GM23248 (cell line): ENCODE data around the gene TLE4. TPM values are rescaled to one million over a fixed set of nuclear protein-coding genes. Genes with fewer than 3 reads are reported as not detected.

Experiments
- DNase-seq: peaks from one replicate; pipeline ENCODE4 v3.0.0-alpha.2; 2015
- H2AFZ ChIP-seq: fragments of 200-600 bp; sonication (generic); 2 replicates; pipeline ENCODE4 v1.6.1; 2016; ENCODE audit warnings: antibody characterized with exemption
- H3F3A ChIP-seq: fragments of 200-600 bp; sonication (generic); 2 replicates; pipeline ENCODE4 v1.6.1; 2016; ENCODE audit warnings: mild to moderate bottlenecking, antibody characterized with exemption, mixed run types; ENCODE audit not compliant: insufficient read depth
- H3K27ac ChIP-seq: fragments of 200-600 bp; sonication (generic); 2 replicates; pipeline ENCODE4 v1.5.1; 2016; ENCODE audit warnings: mild to moderate bottlenecking
- H3K27me3 ChIP-seq: fragments of 200-600 bp; sonication (generic); replicated peaks from 2 replicates; pipeline ENCODE4 v1.6.1; 2016; ENCODE audit warnings: mild to moderate bottlenecking; ENCODE audit not compliant: insufficient read depth
- H3K36me3 ChIP-seq: fragments of 200-600 bp; sonication (generic); 2 replicates; pipeline ENCODE4 v1.6.1; 2016; ENCODE audit warnings: low read depth, mild to moderate bottlenecking
- H3K4me1 ChIP-seq: fragments of 200-600 bp; sonication (generic); 2 replicates; pipeline ENCODE4 v1.6.1; 2016; ENCODE audit warnings: mild to moderate bottlenecking; ENCODE audit not compliant: insufficient read depth
- H3K4me2 ChIP-seq: fragments of 200-600 bp; sonication (generic); one replicate; pipeline ENCODE4 v1.6.1; 2016; ENCODE audit warnings: mild to moderate bottlenecking; ENCODE audit not compliant: unreplicated experiment
- H3K4me3 ChIP-seq: fragments of 200-600 bp; sonication (generic); 2 replicates; pipeline ENCODE4 v1.5.1; 2016; ENCODE audit warnings: mild to moderate bottlenecking
- H3K79me2 ChIP-seq: fragments of 200-600 bp; sonication (generic); 2 replicates; pipeline ENCODE4 v1.6.1; 2016; ENCODE audit warnings: mild to moderate bottlenecking; ENCODE audit not compliant: insufficient read depth
- H3K9ac ChIP-seq: fragments of 200-600 bp; sonication (generic); 2 replicates; pipeline ENCODE4 v1.6.1; 2016; ENCODE audit warnings: mild to moderate bottlenecking
- H3K9me2 ChIP-seq: fragments of 200-600 bp; sonication (generic); 2 replicates; pipeline ENCODE4 v1.6.1; 2016; ENCODE audit warnings: mixed run types, mild to moderate bottlenecking, moderate library complexity; ENCODE audit not compliant: insufficient read depth
- H3K9me3 ChIP-seq: fragments of 200-600 bp; sonication (generic); one replicate; pipeline ENCODE4 v1.6.1; 2017; ENCODE audit warnings: low read depth
- H4K20me1 ChIP-seq: fragments of 200-600 bp; sonication (generic); 2 replicates; pipeline ENCODE4 v1.6.0; 2016; ENCODE audit not compliant: insufficient read depth
- EZH2 ChIP-seq: fragments of 200-600 bp; sonication (generic); IDR thresholded peaks from 2 replicates; pipeline ENCODE4 v1.6.1; 2018; ENCODE audit warnings: antibody characterized with exemption, mild to moderate bottlenecking; ENCODE audit not compliant: insufficient read depth, poor library complexity, severe bottlenecking
- EZH2phosphoT487 ChIP-seq: fragments of 200-600 bp; sonication (generic); IDR thresholded peaks from 2 replicates; pipeline ENCODE4 v1.6.1; 2018; ENCODE audit warnings: antibody characterized with exemption, moderate library complexity, mild to moderate bottlenecking, low read depth; ENCODE audit not compliant: insufficient read depth
- WGBS, 2 experiments: methylation state at CpG; one replicate each; pipeline ENCODE4 v1.1.6; 2015 to 2017; ENCODE audit warnings: low lambda C conversion rate in 2 of 2, low coverage in 1 of 2; ENCODE audit errors: missing lambda C conversion rate in 2 of 2; 5-methylcytosine and 5-hydroxymethylcytosine counted together
- in situ Hi-C: fragments of 300-500 bp; cut with MboI; formaldehyde crosslinking; loops from 2 replicates; pipeline ENCODE4 v1.15.0; 2020
- polyA plus RNA-seq: library from polyadenylated mRNA; unstranded; fragments of >200 nt; fragmentation: Nextera tagmentation; extraction: Ambion mirVana; gene quantifications from 2 replicates; pipeline ENCODE4 v1.2.1, GENCODE V29; 2016
- total RNA-seq: library from RNA; depleted of rRNA; stranded (reverse); fragments of >200 nt; shearing (Covaris generic); gene quantifications from 2 replicates; pipeline ENCODE4 v1.2.3, GENCODE V29; 2014

Gene TLE4
- total and polyA plus RNA-seq, 2 experiments from 2014 or later: 29.5 to 37.8 TPM

DNA sequence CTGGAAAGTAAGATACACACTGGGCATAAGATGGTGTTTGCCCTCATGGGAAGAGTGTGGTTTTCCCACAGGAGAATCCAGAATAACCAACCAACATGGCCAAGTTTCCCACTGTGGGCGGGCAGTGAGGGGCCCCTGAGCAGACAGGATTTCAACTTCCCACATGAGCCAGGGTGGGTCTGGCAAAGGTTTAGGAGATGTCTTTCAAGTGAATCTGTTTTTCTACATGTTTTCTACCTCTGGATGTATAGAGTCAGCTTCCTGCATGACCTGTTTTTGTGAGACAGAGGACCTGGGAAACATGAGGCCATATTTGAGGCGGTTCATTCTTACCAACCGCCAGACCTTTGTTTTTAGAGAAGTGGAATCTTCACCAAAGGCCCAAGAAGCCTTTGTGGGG is 100.5 kb downstream of the TLE4 start:
- H3K4me1 ChIP-seq: no peaks in the 10 kb centered on the region

DNA sequence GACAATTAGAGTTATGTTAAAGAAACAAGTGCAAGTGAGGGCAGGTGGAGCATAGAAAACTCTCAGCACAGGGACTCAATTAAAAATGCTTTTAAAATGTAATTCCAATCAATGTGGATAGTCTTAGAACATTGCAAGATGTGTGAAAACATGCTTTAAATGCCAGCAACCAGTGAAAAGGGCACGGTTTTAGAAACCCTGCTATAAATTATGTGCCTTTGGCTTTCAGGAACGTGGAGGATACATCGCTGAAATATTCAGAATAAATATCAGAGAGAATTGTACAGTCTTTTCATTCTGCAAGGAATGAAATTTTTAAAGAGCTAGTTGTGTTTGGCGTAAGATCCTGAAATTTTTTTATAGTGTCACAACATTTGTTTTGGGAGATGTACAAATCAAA is 101.1 kb downstream of the TLE4 start:
- in situ Hi-C loops: no loop called here
- DNase-seq: peak; percentile 1

More for the DNA sequence above, 100.5 kb downstream of the TLE4 start:
- Histone ChIP-seq H3K9me2 (0 out of 2 replicates have a peak, but pooled peaks cover 6% of the 10 kb centered on the region), H3F3A (no peaks in the 10 kb centered on the region), H3K27ac (no peak overlapping the region), H3K9ac (no peak overlapping the region), H4K20me1 (no peaks in the 10 kb centered on the region), H3K4me3 (no peak overlapping the region), H3K36me3 (peaks cover 5% of the 10 kb centered on the region; the same call in 1 of the 2 replicates), H3K4me2 (no peak overlapping the region), H3K27me3 (no peaks in the 10 kb centered on the region), H3K79me2 (peaks cover 6% of the 10 kb centered on the region; the same call in 1 of the 2 replicates), H2AFZ (no peak overlapping the region), H3K9me3 (no peaks in the 10 kb centered on the region)
- DNase-seq: no peak
- TF ChIP-seq EZH2 (no peak), EZH2phosphoT487 (no peak)
- 93 to 98% methylated on average over 3 of the region's 3 CpGs for WGBS, 2 experiments
- in situ Hi-C loops: no loop called here

DNA sequence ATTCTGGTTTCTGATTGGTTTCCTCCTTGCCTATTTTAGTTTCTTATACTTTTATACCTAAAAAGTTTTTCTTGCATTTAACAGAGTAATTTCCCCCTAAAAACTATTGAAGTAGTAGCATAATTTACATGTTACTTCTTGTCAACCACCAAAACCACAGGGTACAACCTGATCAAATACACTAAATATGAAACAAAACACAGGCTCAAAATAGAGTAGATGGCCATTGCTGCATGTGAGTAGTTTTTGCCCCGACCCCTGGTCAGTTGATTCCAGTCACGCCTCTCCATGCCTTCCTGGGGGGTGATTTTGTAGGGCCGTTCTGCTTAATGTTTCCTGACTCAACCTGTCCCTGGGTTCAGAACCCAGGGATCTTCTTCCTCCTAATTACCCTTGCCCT is 101.8 kb downstream of the TLE4 start:
- DNase-seq: no peak
- Histone ChIP-seq H3K9me3 (no peaks in the 10 kb centered on the region), H3K79me2 (peaks cover 6% of the 10 kb centered on the region; the same call in 1 of the 2 replicates), H3F3A (no peaks in the 10 kb centered on the region), H3K4me1 (no peaks in the 10 kb centered on the region), H2AFZ (no peak overlapping the region), H3K27me3 (no peaks in the 10 kb centered on the region), H3K36me3 (peaks cover 5% of the 10 kb centered on the region; the same call in 1 of the 2 replicates), H4K20me1 (no peaks in the 10 kb centered on the region), H3K9ac (no peak overlapping the region), H3K4me2 (no peak overlapping the region), H3K4me3 (no peak overlapping the region), H3K27ac (no peak overlapping the region), H3K9me2 (0 out of 2 replicates have a peak, but pooled peaks cover 6% of the 10 kb centered on the region)
- WGBS, 2 experiments: 90 to 97% methylated on average over 3 of the region's 3 CpGs
- TF ChIP-seq EZH2phosphoT487 (no peak), EZH2 (no peak)
- in situ Hi-C loops: no loop called here

More for the DNA sequence above, 101.1 kb downstream of the TLE4 start:
- Histone ChIP-seq H3K9me2 (0 out of 2 replicates have a peak, but pooled peaks cover 6% of the 10 kb centered on the region), H3K79me2 (peaks cover 6% of the 10 kb centered on the region; the same call in 1 of the 2 replicates), H4K20me1 (no peaks in the 10 kb centered on the region), H3K27me3 (no peaks in the 10 kb centered on the region), H3K36me3 (peaks cover 5% of the 10 kb centered on the region; the same call in 1 of the 2 replicates), H3K4me3 (no peak overlapping the region), H3K9me3 (no peaks in the 10 kb centered on the region), H3K4me1 (no peaks in the 10 kb centered on the region), H3K27ac (no peak overlapping the region), H3K4me2 (no peak overlapping the region), H3F3A (no peaks in the 10 kb centered on the region), H3K9ac (no peak overlapping the region), H2AFZ (no peak overlapping the region)
- TF ChIP-seq EZH2 (no peak), EZH2phosphoT487 (no peak)
- whole genome bisulfite sequencing, 2 experiments: 40 to 41% methylated on average over 4 of the region's 4 CpGs

DNA sequence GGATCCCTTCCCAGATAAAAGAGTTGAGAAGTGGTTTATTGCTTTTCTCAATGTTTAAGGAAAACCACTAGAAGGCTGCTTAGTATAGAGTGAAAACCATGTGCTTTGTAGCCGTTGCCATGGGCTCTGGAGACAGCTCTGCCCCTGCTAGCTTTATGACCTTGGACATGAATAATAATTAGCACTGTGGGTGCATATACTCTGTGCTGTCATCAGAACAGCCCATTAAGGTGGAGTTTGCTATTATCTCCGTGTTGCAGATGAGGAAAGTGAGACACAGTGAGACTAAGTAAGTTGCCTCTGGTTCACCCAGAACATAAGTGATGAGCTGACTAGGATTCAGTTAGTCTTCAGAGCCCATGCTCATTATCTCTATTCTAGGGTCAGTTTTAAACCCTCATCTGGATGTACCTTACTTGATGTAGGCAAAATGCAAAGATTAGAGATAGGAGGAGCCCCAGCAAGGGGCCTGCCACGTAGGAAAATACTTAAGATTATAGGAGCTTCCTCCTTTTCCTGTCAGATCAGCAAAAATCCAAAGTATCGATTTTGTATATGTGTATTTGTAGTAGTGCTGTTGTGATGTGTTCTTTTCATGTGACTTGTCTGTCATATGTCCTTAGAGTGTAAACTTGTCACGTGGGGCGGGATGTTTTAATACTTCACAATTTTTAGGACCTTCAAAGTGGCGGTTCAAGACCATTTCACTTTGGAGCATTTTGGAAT is 102.5 kb downstream of the TLE4 start:
- in situ Hi-C loops: no loop called here
- no peak for TF ChIP-seq EZH2phosphoT487
- TF ChIP-seq EZH2: no peak
- WGBS, 2 experiments: 88 to 90% methylated on average over 7 of the region's 7 CpGs

More for the DNA sequence above, 102.5 kb downstream of the TLE4 start:
- Histone ChIP-seq H3F3A (no peaks in the 10 kb centered on the region), H3K79me2 (peaks cover 6% of the 10 kb centered on the region; the same call in 1 of the 2 replicates), H3K9me2 (0 out of 2 replicates have a peak, but pooled peaks cover 6% of the 10 kb centered on the region), H3K27ac (no peak overlapping the region), H3K4me3 (no peak overlapping the region), H3K9ac (no peak overlapping the region), H2AFZ (no peak overlapping the region), H3K9me3 (no peaks in the 10 kb centered on the region), H3K36me3 (peaks cover 5% of the 10 kb centered on the region; the same call in 1 of the 2 replicates), H3K4me2 (no peak overlapping the region), H4K20me1 (no peaks in the 10 kb centered on the region), H3K4me1 (no peaks in the 10 kb centered on the region), H3K27me3 (no peaks in the 10 kb centered on the region)
- DNase-seq: no peak
